ENCODE measurements around the gene TEPSIN. TPM values are rescaled to one million over a fixed set of nuclear protein-coding genes. Genes with fewer than 3 reads are reported as not detected.

TEPSIN gene
- total and polyA plus RNA-seq, 2 of the 13 experiments (the other 11 are each of a cell fraction or from before 2014, with no cell fraction given), result 16.1 to 18.8 TPM

- TF ChIP-seq PRDM4 (CRISPR knock-in tag; IDR thresholded peaks at IDR 0.05; ENCODE audit: borderline replicate concordance) (no peak), ZNF350 (CRISPR knock-in tag; IDR thresholded peaks at IDR 0.05; ENCODE audit: borderline replicate concordance, low read depth) (peak; percentile 66; the same call in 1 of the 2 replicates), ZNF337 (CRISPR knock-in tag; IDR thresholded peaks at IDR 0.05; ENCODE audit: borderline replicate concordance, low read depth) (peak; percentile 76; the same call in 1 of the 2 replicates), MTA3 (CRISPR knock-in tag; IDR thresholded peaks at IDR 0.05) (no peak), ZNF773 (CRISPR knock-in tag; IDR thresholded peaks at IDR 0.05; ENCODE audit: borderline replicate concordance) (0 out of 2 replicates have a peak, but pooled peaks have one; percentile 80), U2AF2 (IDR thresholded peaks at IDR 0.05; ENCODE audit: low read depth, low read length) (no peak), ZNF503 (CRISPR knock-in tag; IDR thresholded peaks at IDR 0.05) (no peak), GATAD2A (CRISPR knock-in tag; IDR thresholded peaks at IDR 0.05) (peak; percentile 62), KLF11 (CRISPR knock-in tag; IDR thresholded peaks at IDR 0.05) (no peak), ZNF143 (CRISPR knock-in tag; IDR thresholded peaks at IDR 0.05) (peak; percentile 49; the same call in 1 of the 2 replicates), RXRB (CRISPR knock-in tag; IDR thresholded peaks at IDR 0.05; ENCODE audit: borderline replicate concordance) (peak; percentile 44), ZNF224 (CRISPR knock-in tag; IDR thresholded peaks at IDR 0.05) (no peak), ZNF580 (CRISPR knock-in tag; IDR thresholded peaks at IDR 0.05; ENCODE audit: borderline replicate concordance, low read depth) (peak; percentile 87; the same call in 1 of the 2 replicates), HINFP (CRISPR knock-in tag; IDR thresholded peaks at IDR 0.05; ENCODE audit: low read depth) (no peak; the same call in 1 of the 2 replicates), ZBTB46 (CRISPR knock-in tag; IDR thresholded peaks at IDR 0.05; ENCODE audit: borderline replicate concordance) (no peak), SNAI1 (CRISPR knock-in tag; IDR thresholded peaks at IDR 0.05; ENCODE audit: borderline replicate concordance) (peak; percentile 85; the same call in 1 of the 2 replicates), FIP1L1 (IDR thresholded peaks at IDR 0.05; ENCODE audit: borderline replicate concordance, insufficient read depth, low read depth, low read length) (no peak), GFI1 (CRISPR knock-in tag; IDR thresholded peaks at IDR 0.05; ENCODE audit: borderline replicate concordance) (peak; percentile 31; the same call in 1 of the 2 replicates), NFYC (CRISPR knock-in tag; IDR thresholded peaks at IDR 0.05) (peak; percentile 95)
Observed at GRCh38 chr17:81222906-81223761, 15.7 kb downstream of the TEPSIN start, which contains the start of gene CEP131 (continued).
